Stimulated activated naive CD8-positive, alpha-beta T cell treated with anti-CD3 and anti-CD28 coated beads, Interleukin-15, amount 100 ng/mL, for 72 hours (primary cell): Measurements from ENCODE around the gene TSR2.
A peak's percentile ranks its signal among the peaks of the same experiment; 100 is the strongest.

Experiments
- ATAC-seq: fragments of 150-1000 bp; cut with Tn5 transposase; 2 replicates; pipeline ENCODE4 v1.10.0; 2021; ENCODE audit warnings: mild to moderate bottlenecking, moderate library complexity
- DNase-seq, 2 donors: peaks; one replicate each; pipeline ENCODE4 v3.0.0; 2021 to 2022
- H3K27ac Mint-ChIP-seq, 2 donors: one replicate each; pipeline ENCODE4 v1.8.0; 2022; ENCODE audit warnings: mild to moderate bottlenecking in 2 of 2, mixed read lengths in 2 of 2, moderate library complexity in 2 of 2
- H3K27me3 Mint-ChIP-seq: one replicate; pipeline ENCODE4 v1.8.0; 2022; ENCODE audit warnings: mixed read lengths
- H3K4me1 Mint-ChIP-seq: one replicate; pipeline ENCODE4 v1.8.0; 2022; ENCODE audit warnings: mild to moderate bottlenecking, mixed read lengths
- H3K4me3 Mint-ChIP-seq, 2 donors: one replicate each; pipeline ENCODE4 v1.8.0; 2022; ENCODE audit warnings: mild to moderate bottlenecking in 2 of 2, mixed read lengths in 2 of 2, moderate library complexity in 1 of 2
- H3K9me3 Mint-ChIP-seq, 2 donors: one replicate each; pipeline ENCODE4 v1.8.0; 2022; ENCODE audit warnings: mixed read lengths in 2 of 2

The TSR2 gene

GRCh38 chrX:54439960-54440871 lies at the start of gene TSR2:
TSR2 (plus strand) TSS chrX:54440404; CDS start chrX:54440422, 18 bp downstream.
- DNase-seq, result peak; percentile 70 to 83
- ATAC-seq, result peak; percentile 99
- peaks cover 32% of the 10 kb centered on the region for H3K4me1 Mint-ChIP-seq
- H3K27ac Mint-ChIP-seq, result peak within 1 kb of the TSS; percentile 97
- H3K4me3 Mint-ChIP-seq, result peak within 1 kb of the TSS; percentile 95 to 99
- H3K9me3 Mint-ChIP-seq, result no peaks in the 10 kb centered on the region
- H3K27me3 Mint-ChIP-seq, result no peaks in the 10 kb centered on the region

GRCh38 chrX:54397113-54397512 lies 43.1 kb upstream of the TSR2 start:
- H3K4me1 Mint-ChIP-seq, result no peaks in the 10 kb centered on the region
- DNase-seq (no peak), ATAC-seq (no peak)
- no peak overlapping the region for H3K27ac Mint-ChIP-seq
- H3K9me3 Mint-ChIP-seq, result no peaks in the 10 kb centered on the region
- H3K27me3 Mint-ChIP-seq, result no peaks in the 10 kb centered on the region
- no peak overlapping the region for H3K4me3 Mint-ChIP-seq

- H3K4me1 Mint-ChIP-seq, result peaks cover 13% of the 10 kb centered on the region
These were observed 32.9 kb upstream of the TSR2 start for GRCh38 chrX:54407266-54407665.

GRCh38 chrX:54411732-54412131 lies 28.5 kb upstream of the TSR2 start:
- Mint-ChIP-seq H3K4me3 (no peak overlapping the region), H3K27ac (no peak overlapping the region), H3K27me3 (peaks cover 16% of the 10 kb centered on the region), H3K9me3 (no peaks in the 10 kb centered on the region), H3K4me1 (peaks cover 21% of the 10 kb centered on the region)
- ATAC-seq (no peak), DNase-seq (no peak)

More at GRCh38 chrX:54407266-54407665, 32.9 kb upstream of the TSR2 start:
- Mint-ChIP-seq H3K4me3 (no peak overlapping the region), H3K27me3 (peaks cover 14% of the 10 kb centered on the region), H3K27ac (no peak overlapping the region), H3K9me3 (no peaks in the 10 kb centered on the region)
- DNase-seq (no peak), ATAC-seq (no peak)

- no peak overlapping the region for H3K27ac Mint-ChIP-seq
- ATAC-seq, result peak; percentile 65
- H3K27me3 Mint-ChIP-seq, result peaks cover 17% of the 10 kb centered on the region
- peaks cover 20% of the 10 kb centered on the region for H3K4me1 Mint-ChIP-seq
- peak in 1 of 2 donors; percentile 11 for DNase-seq
- H3K4me3 Mint-ChIP-seq, result no peak overlapping the region
- no peaks in the 10 kb centered on the region for H3K9me3 Mint-ChIP-seq
These were observed 26.5 kb upstream of the TSR2 start for GRCh38 chrX:54413753-54414152.

GRCh38 chrX:54415534-54416350 lies 24.5 kb upstream of the TSR2 start:
- no peak for ATAC-seq
- peaks cover 14% of the 10 kb centered on the region for H3K4me1 Mint-ChIP-seq
- no peak for DNase-seq
- no peak overlapping the region for H3K4me3 Mint-ChIP-seq
- peaks cover 29% of the 10 kb centered on the region for H3K27me3 Mint-ChIP-seq
- no peak overlapping the region for H3K27ac Mint-ChIP-seq
- H3K9me3 Mint-ChIP-seq, result no peaks in the 10 kb centered on the region

- DNase-seq, result no peak
- Mint-ChIP-seq H3K9me3 (no peaks in the 10 kb centered on the region), H3K27me3 (peaks cover 29% of the 10 kb centered on the region), H3K4me1 (peaks cover 11% of the 10 kb centered on the region), H3K27ac (no peak overlapping the region), H3K4me3 (no peak overlapping the region)
- ATAC-seq, result no peak
These were observed 23.2 kb upstream of the TSR2 start for GRCh38 chrX:54416965-54417364.

GRCh38 chrX:54419559-54420302 lies 20.5 kb upstream of the TSR2 start:
- H3K4me3 Mint-ChIP-seq, result no peak overlapping the region
- H3K27ac Mint-ChIP-seq, result no peak overlapping the region
- DNase-seq (no peak), ATAC-seq (no peak)
- no peaks in the 10 kb centered on the region for H3K9me3 Mint-ChIP-seq
- H3K27me3 Mint-ChIP-seq, result peaks cover 29% of the 10 kb centered on the region
- peaks cover 8% of the 10 kb centered on the region for H3K4me1 Mint-ChIP-seq

GRCh38 chrX:54422168-54422567 lies 18.0 kb upstream of the TSR2 start:
- no peaks in the 10 kb centered on the region for H3K4me1 Mint-ChIP-seq
- DNase-seq (no peak), ATAC-seq (no peak)
- peaks cover 19% of the 10 kb centered on the region for H3K27me3 Mint-ChIP-seq
- H3K9me3 Mint-ChIP-seq, result no peaks in the 10 kb centered on the region
- H3K4me3 Mint-ChIP-seq, result no peak overlapping the region
- H3K27ac Mint-ChIP-seq, result no peak overlapping the region

- peak in 1 of 2 donors; percentile 13 for DNase-seq
- H3K4me3 Mint-ChIP-seq, result no peak overlapping the region
- H3K27me3 Mint-ChIP-seq, result peaks cover 16% of the 10 kb centered on the region
- H3K9me3 Mint-ChIP-seq, result no peaks in the 10 kb centered on the region
- peak; percentile 64 for ATAC-seq
- no peak overlapping the region for H3K27ac Mint-ChIP-seq
- H3K4me1 Mint-ChIP-seq, result no peaks in the 10 kb centered on the region
These were observed 16.9 kb upstream of the TSR2 start for GRCh38 chrX:54423161-54423888.

- Mint-ChIP-seq H3K27ac (no peak overlapping the region), H3K4me3 (no peak overlapping the region), H3K27me3 (no peaks in the 10 kb centered on the region), H3K9me3 (no peaks in the 10 kb centered on the region), H3K4me1 (no peaks in the 10 kb centered on the region)
- DNase-seq, result no peak
- no peak for ATAC-seq
These were observed 12.3 kb upstream of the TSR2 start for GRCh38 chrX:54427837-54428424.

GRCh38 chrX:54430519-54430918 lies 9.7 kb upstream of the TSR2 start:
- no peak overlapping the region for H3K4me3 Mint-ChIP-seq
- no peak overlapping the region for H3K27ac Mint-ChIP-seq
- H3K4me1 Mint-ChIP-seq, result no peaks in the 10 kb centered on the region
- DNase-seq, result no peak
- ATAC-seq, result no peak
- H3K9me3 Mint-ChIP-seq, result no peaks in the 10 kb centered on the region
- no peaks in the 10 kb centered on the region for H3K27me3 Mint-ChIP-seq

- H3K4me1 Mint-ChIP-seq, result no peaks in the 10 kb centered on the region
- no peaks in the 10 kb centered on the region for H3K9me3 Mint-ChIP-seq
- DNase-seq (no peak), ATAC-seq (no peak)
- no peak overlapping the region for H3K27ac Mint-ChIP-seq
- H3K27me3 Mint-ChIP-seq, result no peaks in the 10 kb centered on the region
- no peak overlapping the region for H3K4me3 Mint-ChIP-seq
These were observed 5.1 kb upstream of the TSR2 start for GRCh38 chrX:54435121-54435520.

GRCh38 chrX:54442790-54443189 lies 2.6 kb downstream of the TSR2 start:
- DNase-seq (no peak), ATAC-seq (no peak)
- H3K27ac Mint-ChIP-seq, result peak overlapping the region in 1 of 2 donors; percentile 69
- H3K4me1 Mint-ChIP-seq, result peaks cover 32% of the 10 kb centered on the region
- H3K4me3 Mint-ChIP-seq, result no peak overlapping the region
- H3K9me3 Mint-ChIP-seq, result no peaks in the 10 kb centered on the region
- H3K27me3 Mint-ChIP-seq, result no peaks in the 10 kb centered on the region
